CD4-positive, alpha-beta T cell treated with Interferon alpha-2 for 1 hour (primary cell): ENCODE measurements around the gene WDR73.

Experiments used
- DNase-seq, 2 donors: peaks; one replicate each; pipeline ENCODE4 v3.0.0-alpha.2; 2020 to 2022

The WDR73 gene

GRCh38 chr15:84609818-84610525 is 44.1 kb downstream of the WDR73 start:
- no peak for DNase-seq

- no peak for DNase-seq
Measured at GRCh38 chr15:84608707-84609284, 45.3 kb downstream of the WDR73 start.

- DNase-seq: no peak
Measured at GRCh38 chr15:84606653-84607120, 47.4 kb downstream of the WDR73 start.

- DNase-seq: no peak
Measured at GRCh38 chr15:84605554-84605882, 48.6 kb downstream of the WDR73 start.

GRCh38 chr15:84604826-84605553 is 49.1 kb downstream of the WDR73 start:
- peak in 1 of 2 donors; percentile 21 for DNase-seq

GRCh38 chr15:84603630-84604379 is 50.3 kb downstream of the WDR73 start:
- no peak for DNase-seq

GRCh38 chr15:84601555-84601838 is 52.6 kb downstream of the WDR73 start:
- no peak for DNase-seq

- DNase-seq: peak; percentile 90 to 93
Measured at GRCh38 chr15:84600687-84601554, 53.2 kb downstream of the WDR73 start, which contains the start of gene ZSCAN2. ZSCAN2 (plus strand) TSS chr15:84601009; CDS start chr15:84603928, 2,919 bp downstream.

- DNase-seq: peak; percentile 65 to 71
Measured at GRCh38 chr15:84600331-84600686, 53.8 kb downstream of the WDR73 start.

- DNase-seq: no peak
Measured at GRCh38 chr15:84599906-84600305, 54.2 kb downstream of the WDR73 start.

- peak in 1 of 2 donors; percentile 41 for DNase-seq
Measured at GRCh38 chr15:84598993-84599392, 55.1 kb downstream of the WDR73 start.

GRCh38 chr15:84598250-84598649 is 55.8 kb downstream of the WDR73 start:
- peak; percentile 46 to 68 for DNase-seq

GRCh38 chr15:84597296-84597695 is 56.8 kb downstream of the WDR73 start:
- DNase-seq: no peak

GRCh38 chr15:84595660-84596059 is 58.4 kb downstream of the WDR73 start:
- DNase-seq: no peak

GRCh38 chr15:84594617-84595290 is 59.3 kb downstream of the WDR73 start:
- no peak for DNase-seq

GRCh38 chr15:84591815-84592214 is 62.3 kb downstream of the WDR73 start:
- no peak for DNase-seq

GRCh38 chr15:84590406-84590805 is 63.7 kb downstream of the WDR73 start:
- no peak for DNase-seq
